ENCODE results near the gene MAB21L3.

Gene MAB21L3

DNA sequence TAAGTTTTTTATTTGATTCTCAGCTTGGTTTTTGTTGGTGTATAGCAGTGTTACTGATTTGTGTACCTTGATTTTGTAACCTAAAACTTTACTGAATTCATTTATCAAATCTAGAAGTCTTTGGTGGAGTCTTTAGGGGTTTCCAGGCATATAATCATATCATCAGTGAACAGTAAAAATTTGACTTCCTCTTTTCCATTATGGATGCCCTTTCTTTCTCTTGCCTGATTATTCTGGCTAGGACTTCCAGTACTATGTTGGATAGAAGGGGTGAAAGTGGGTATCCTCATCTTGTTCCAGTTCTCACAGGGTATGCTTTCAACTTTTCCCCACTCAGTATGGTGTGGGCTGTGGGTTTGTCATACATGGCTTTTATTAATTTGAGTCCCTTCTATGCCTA, 23.6 kb upstream of the MAB21L3 start:
- Histone ChIP-seq H3K9me2 (replicated peaks; ENCODE audit: insufficient read depth, low read length) (no peaks in the 10 kb centered on the region), H4K20me1 (ENCODE audit: insufficient read depth, low read length) (no peaks in the 10 kb centered on the region), H3K27ac (ENCODE audit: low read length) (no peak overlapping the region), H3K4me2 (ENCODE audit: low read depth, low read length) (no peak overlapping the region), H3K4me3 (ENCODE audit: low read length) (no peak overlapping the region), H3F3A (ENCODE audit: insufficient read depth, low read length) (no peaks in the 10 kb centered on the region), H3K9me3 (replicated peaks; ENCODE audit: insufficient read depth, low read length) (no peaks in the 10 kb centered on the region), H2AFZ (ENCODE audit: low read length) (no peak overlapping the region), H3K4me1 (ENCODE audit: low read length) (no peaks in the 10 kb centered on the region), H3K9ac (ENCODE audit: low read length) (no peak overlapping the region), H3K27me3 (replicated peaks; ENCODE audit: insufficient read depth, low read length) (no peaks in the 10 kb centered on the region), H3K79me2 (ENCODE audit: low read length) (no peaks in the 10 kb centered on the region), H3K36me3 (replicated peaks; ENCODE audit: insufficient read depth, low read length) (no peaks in the 10 kb centered on the region)
- TF ChIP-seq EZH2 (optimal IDR thresholded peaks at IDR 0.05; ENCODE audit: low read depth, low read length) (no peak), EZH2phosphoT487 (IDR thresholded peaks at IDR 0.05; ENCODE audit: low read length) (no peak)
- TF ChIP-seq, protein P1, sequence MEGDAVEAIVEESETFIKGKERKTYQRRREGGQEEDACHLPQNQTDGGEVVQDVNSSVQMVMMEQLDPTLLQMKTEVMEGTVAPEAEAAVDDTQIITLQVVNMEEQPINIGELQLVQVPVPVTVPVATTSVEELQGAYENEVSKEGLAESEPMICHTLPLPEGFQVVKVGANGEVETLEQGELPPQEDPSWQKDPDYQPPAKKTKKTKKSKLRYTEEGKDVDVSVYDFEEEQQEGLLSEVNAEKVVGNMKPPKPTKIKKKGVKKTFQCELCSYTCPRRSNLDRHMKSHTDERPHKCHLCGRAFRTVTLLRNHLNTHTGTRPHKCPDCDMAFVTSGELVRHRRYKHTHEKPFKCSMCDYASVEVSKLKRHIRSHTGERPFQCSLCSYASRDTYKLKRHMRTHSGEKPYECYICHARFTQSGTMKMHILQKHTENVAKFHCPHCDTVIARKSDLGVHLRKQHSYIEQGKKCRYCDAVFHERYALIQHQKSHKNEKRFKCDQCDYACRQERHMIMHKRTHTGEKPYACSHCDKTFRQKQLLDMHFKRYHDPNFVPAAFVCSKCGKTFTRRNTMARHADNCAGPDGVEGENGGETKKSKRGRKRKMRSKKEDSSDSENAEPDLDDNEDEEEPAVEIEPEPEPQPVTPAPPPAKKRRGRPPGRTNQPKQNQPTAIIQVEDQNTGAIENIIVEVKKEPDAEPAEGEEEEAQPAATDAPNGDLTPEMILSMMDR (IDR thresholded peaks at IDR 0.05; ENCODE audit: low read length), result no peak
- no peak for DNase-seq

DNA sequence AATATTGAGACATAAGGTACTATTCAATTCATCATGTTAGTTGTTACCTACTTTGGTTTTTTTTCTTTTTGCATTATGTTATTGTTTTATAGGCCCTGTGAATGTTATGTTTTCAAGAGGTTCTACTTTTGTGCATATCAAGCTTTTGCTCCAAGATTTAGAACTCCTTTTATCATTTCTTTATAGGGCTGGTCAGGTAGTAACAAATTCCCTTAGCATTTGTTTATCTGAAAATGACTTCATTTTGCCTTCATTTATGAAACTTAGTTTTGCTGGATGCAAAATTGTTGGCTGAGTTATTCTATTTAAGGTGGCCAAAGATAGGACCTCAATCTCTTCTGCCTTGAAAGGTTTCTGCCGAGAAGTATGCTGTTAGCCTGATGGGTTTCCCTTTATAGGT, 21.3 kb upstream of the MAB21L3 start:
- no peak overlapping the region for H3K27ac ChIP-seq (ENCODE audit: low read length)
- H3K4me1 ChIP-seq (ENCODE audit: low read length), result no peaks in the 10 kb centered on the region
- no peak overlapping the region for H3K4me2 ChIP-seq (ENCODE audit: low read depth, low read length)
- H3K9ac ChIP-seq (ENCODE audit: low read length), result no peak overlapping the region
- H3K36me3 ChIP-seq (replicated peaks; ENCODE audit: insufficient read depth, low read length), result no peaks in the 10 kb centered on the region
- H3K79me2 ChIP-seq (ENCODE audit: low read length), result no peaks in the 10 kb centered on the region
- H3K9me3 ChIP-seq (replicated peaks; ENCODE audit: insufficient read depth, low read length), result no peaks in the 10 kb centered on the region
- H3F3A ChIP-seq (ENCODE audit: insufficient read depth, low read length), result no peaks in the 10 kb centered on the region
- no peak overlapping the region for H2AFZ ChIP-seq (ENCODE audit: low read length)
- TF ChIP-seq EZH2phosphoT487 (IDR thresholded peaks at IDR 0.05; ENCODE audit: low read length) (no peak), EZH2 (optimal IDR thresholded peaks at IDR 0.05; ENCODE audit: low read depth, low read length) (no peak)
- TF ChIP-seq, protein P1 (IDR thresholded peaks at IDR 0.05; ENCODE audit: low read length), result no peak
- H3K27me3 ChIP-seq (replicated peaks; ENCODE audit: insufficient read depth, low read length), result no peaks in the 10 kb centered on the region
- no peaks in the 10 kb centered on the region for H4K20me1 ChIP-seq (ENCODE audit: insufficient read depth, low read length)
- no peaks in the 10 kb centered on the region for H3K9me2 ChIP-seq (replicated peaks; ENCODE audit: insufficient read depth, low read length)
- no peak for DNase-seq
- H3K4me3 ChIP-seq (ENCODE audit: low read length), result no peak overlapping the region

DNA sequence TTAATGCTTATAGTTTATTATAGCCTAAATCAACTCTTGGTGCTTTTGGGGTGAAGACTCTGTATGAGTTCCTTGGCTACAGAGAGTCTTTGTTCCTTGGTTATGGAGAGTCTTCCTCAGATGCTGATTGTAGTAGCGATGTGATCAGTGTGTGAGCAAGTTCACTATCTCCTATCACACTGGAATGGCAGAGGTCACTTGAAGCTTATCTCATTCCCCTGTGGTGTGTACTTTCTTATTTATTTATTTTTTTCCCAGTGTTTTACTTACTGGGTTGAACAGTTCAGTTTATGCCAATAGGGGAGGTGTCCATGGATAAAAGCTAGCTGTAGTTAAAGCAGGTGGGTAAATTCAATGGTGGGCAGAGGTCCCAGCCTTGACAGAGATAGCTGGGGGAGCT, 20.1 kb upstream of the MAB21L3 start:
- Histone ChIP-seq H3K9me2 (replicated peaks; ENCODE audit: insufficient read depth, low read length) (no peaks in the 10 kb centered on the region), H3K4me1 (ENCODE audit: low read length) (no peaks in the 10 kb centered on the region), H3F3A (ENCODE audit: insufficient read depth, low read length) (no peaks in the 10 kb centered on the region), H3K9me3 (replicated peaks; ENCODE audit: insufficient read depth, low read length) (no peaks in the 10 kb centered on the region), H3K4me2 (ENCODE audit: low read depth, low read length) (no peak overlapping the region), H3K27me3 (replicated peaks; ENCODE audit: insufficient read depth, low read length) (no peaks in the 10 kb centered on the region), H3K4me3 (ENCODE audit: low read length) (no peak overlapping the region), H3K9ac (ENCODE audit: low read length) (no peak overlapping the region), H3K79me2 (ENCODE audit: low read length) (no peaks in the 10 kb centered on the region), H4K20me1 (ENCODE audit: insufficient read depth, low read length) (no peaks in the 10 kb centered on the region), H3K27ac (ENCODE audit: low read length) (no peak overlapping the region), H3K36me3 (replicated peaks; ENCODE audit: insufficient read depth, low read length) (no peaks in the 10 kb centered on the region), H2AFZ (ENCODE audit: low read length) (no peak overlapping the region)
- TF ChIP-seq, protein P1 (IDR thresholded peaks at IDR 0.05; ENCODE audit: low read length), result no peak
- TF ChIP-seq EZH2 (optimal IDR thresholded peaks at IDR 0.05; ENCODE audit: low read depth, low read length) (no peak), EZH2phosphoT487 (IDR thresholded peaks at IDR 0.05; ENCODE audit: low read length) (no peak)
- no peak for DNase-seq

Measured in MM.1S (cell line).